ENCODE data around the gene CDK10. TPM values are rescaled to one million over a fixed set of nuclear protein-coding genes. Genes with fewer than 3 reads are reported as not detected.

The CDK10 gene
- total and polyA plus RNA-seq, 9 of the 15 experiments (the other 6 are each of a cell fraction or from before 2014, with no cell fraction given): 2.0 to 85.1 (median 40.1) TPM

- TF ChIP-seq ZNF263 (CRISPR knock-in tag; IDR thresholded peaks at IDR 0.05; ENCODE audit: borderline replicate concordance) (no peak), ZNF316 (IDR thresholded peaks at IDR 0.05) (no peak), GTF2E2 (tag; IDR thresholded peaks at IDR 0.05) (peak; percentile 33; the same call in 1 of the 2 replicates), GABPB2 (CRISPR knock-in tag; conservative IDR thresholded peaks at IDR 0.05) (no peak), SMC3 (conservative IDR thresholded peaks at IDR 0.05; ENCODE audit: insufficient read depth, low read depth, low read length) (no peak), NCOA4 (IDR thresholded peaks at IDR 0.05; ENCODE audit: partially characterized antibody) (no peak), ETS1 (conservative IDR thresholded peaks at IDR 0.05; ENCODE audit: control insufficient read depth, low read depth, low read length) (peak; percentile 53; the same call in 1 of the 2 replicates), CBFB (CRISPR knock-in tag; IDR thresholded peaks at IDR 0.05) (no peak), HDGF (IDR thresholded peaks at IDR 0.05) (no peak), PRPF4 (IDR thresholded peaks at IDR 0.05; ENCODE audit: insufficient read depth, low read depth, low read length, poor library complexity, severe bottlenecking) (peak; percentile 28)
- TF ChIP-seq, protein P1, sequence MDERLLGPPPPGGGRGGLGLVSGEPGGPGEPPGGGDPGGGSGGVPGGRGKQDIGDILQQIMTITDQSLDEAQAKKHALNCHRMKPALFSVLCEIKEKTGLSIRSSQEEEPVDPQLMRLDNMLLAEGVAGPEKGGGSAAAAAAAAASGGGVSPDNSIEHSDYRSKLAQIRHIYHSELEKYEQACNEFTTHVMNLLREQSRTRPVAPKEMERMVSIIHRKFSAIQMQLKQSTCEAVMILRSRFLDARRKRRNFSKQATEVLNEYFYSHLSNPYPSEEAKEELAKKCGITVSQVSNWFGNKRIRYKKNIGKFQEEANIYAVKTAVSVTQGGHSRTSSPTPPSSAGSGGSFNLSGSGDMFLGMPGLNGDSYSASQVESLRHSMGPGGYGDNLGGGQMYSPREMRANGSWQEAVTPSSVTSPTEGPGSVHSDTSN (CRISPR knock-in tag; IDR thresholded peaks at IDR 0.05; ENCODE audit: low read depth): no peak
- TF ChIP-seq, protein P1 (tag; conservative IDR thresholded peaks at IDR 0.05; ENCODE audit: low read depth): no peak
- TF ChIP-seq, protein P2, sequence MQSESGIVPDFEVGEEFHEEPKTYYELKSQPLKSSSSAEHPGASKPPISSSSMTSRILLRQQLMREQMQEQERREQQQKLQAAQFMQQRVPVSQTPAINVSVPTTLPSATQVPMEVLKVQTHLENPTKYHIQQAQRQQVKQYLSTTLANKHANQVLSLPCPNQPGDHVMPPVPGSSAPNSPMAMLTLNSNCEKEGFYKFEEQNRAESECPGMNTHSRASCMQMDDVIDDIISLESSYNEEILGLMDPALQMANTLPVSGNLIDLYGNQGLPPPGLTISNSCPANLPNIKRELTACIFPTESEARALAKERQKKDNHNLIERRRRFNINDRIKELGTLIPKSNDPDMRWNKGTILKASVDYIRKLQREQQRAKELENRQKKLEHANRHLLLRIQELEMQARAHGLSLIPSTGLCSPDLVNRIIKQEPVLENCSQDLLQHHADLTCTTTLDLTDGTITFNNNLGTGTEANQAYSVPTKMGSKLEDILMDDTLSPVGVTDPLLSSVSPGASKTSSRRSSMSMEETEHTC (IDR thresholded peaks at IDR 0.05): no peak
- TF ChIP-seq, protein P3, sequence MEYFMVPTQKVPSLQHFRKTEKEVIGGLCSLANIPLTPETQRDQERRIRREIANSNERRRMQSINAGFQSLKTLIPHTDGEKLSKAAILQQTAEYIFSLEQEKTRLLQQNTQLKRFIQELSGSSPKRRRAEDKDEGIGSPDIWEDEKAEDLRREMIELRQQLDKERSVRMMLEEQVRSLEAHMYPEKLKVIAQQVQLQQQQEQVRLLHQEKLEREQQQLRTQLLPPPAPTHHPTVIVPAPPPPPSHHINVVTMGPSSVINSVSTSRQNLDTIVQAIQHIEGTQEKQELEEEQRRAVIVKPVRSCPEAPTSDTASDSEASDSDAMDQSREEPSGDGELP (CRISPR knock-in tag; IDR thresholded peaks at IDR 0.05; ENCODE audit: borderline replicate concordance): no peak
- TF ChIP-seq, protein P4, sequence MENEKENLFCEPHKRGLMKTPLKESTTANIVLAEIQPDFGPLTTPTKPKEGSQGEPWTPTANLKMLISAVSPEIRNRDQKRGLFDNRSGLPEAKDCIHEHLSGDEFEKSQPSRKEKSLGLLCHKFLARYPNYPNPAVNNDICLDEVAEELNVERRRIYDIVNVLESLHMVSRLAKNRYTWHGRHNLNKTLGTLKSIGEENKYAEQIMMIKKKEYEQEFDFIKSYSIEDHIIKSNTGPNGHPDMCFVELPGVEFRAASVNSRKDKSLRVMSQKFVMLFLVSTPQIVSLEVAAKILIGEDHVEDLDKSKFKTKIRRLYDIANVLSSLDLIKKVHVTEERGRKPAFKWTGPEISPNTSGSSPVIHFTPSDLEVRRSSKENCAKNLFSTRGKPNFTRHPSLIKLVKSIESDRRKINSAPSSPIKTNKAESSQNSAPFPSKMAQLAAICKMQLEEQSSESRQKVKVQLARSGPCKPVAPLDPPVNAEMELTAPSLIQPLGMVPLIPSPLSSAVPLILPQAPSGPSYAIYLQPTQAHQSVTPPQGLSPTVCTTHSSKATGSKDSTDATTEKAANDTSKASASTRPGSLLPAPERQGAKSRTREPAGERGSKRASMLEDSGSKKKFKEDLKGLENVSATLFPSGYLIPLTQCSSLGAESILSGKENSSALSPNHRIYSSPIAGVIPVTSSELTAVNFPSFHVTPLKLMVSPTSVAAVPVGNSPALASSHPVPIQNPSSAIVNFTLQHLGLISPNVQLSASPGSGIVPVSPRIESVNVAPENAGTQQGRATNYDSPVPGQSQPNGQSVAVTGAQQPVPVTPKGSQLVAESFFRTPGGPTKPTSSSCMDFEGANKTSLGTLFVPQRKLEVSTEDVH (IDR thresholded peaks at IDR 0.05; ENCODE audit: low read depth, partially characterized antibody): no peak
These were observed 35.3 kb downstream of the CDK10 start (continued) for GRCh38 chr16:89721546-89722391.
